GM12801 (cell line): ENCODE results near the gene CNR2.

ENCODE experiments used
- TF ChIP-seq, protein P1 (sequence below): IDR thresholded peaks from one replicate; pipeline ENCODE4 v1.5.1; 2011; ENCODE audit warnings: control low read depth; ENCODE audit not compliant: insufficient read length; ENCODE audit errors: extremely low read depth

Gene CNR2

DNA sequence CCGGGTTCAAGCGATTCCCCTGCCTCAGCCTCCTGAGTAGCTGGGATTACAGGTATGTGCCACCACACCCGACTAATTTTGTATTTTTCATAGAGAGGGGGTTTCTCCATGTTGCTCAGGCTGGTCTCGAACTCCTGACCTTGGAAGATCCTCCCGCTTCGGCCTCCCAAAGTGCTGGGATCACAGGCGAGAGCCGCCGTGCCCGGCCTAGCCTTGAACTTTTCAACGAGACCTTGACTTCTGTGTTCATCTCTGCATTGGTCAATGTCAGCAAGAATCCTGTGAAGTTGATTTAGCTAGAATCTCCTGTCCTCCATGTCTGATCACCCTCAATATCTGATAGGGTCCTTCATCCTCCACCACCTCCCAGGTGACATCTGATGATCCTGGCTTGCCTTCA, 11.4 kb upstream of the CNR2 start:
- TF ChIP-seq, protein P1, sequence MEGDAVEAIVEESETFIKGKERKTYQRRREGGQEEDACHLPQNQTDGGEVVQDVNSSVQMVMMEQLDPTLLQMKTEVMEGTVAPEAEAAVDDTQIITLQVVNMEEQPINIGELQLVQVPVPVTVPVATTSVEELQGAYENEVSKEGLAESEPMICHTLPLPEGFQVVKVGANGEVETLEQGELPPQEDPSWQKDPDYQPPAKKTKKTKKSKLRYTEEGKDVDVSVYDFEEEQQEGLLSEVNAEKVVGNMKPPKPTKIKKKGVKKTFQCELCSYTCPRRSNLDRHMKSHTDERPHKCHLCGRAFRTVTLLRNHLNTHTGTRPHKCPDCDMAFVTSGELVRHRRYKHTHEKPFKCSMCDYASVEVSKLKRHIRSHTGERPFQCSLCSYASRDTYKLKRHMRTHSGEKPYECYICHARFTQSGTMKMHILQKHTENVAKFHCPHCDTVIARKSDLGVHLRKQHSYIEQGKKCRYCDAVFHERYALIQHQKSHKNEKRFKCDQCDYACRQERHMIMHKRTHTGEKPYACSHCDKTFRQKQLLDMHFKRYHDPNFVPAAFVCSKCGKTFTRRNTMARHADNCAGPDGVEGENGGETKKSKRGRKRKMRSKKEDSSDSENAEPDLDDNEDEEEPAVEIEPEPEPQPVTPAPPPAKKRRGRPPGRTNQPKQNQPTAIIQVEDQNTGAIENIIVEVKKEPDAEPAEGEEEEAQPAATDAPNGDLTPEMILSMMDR = no peak

DNA sequence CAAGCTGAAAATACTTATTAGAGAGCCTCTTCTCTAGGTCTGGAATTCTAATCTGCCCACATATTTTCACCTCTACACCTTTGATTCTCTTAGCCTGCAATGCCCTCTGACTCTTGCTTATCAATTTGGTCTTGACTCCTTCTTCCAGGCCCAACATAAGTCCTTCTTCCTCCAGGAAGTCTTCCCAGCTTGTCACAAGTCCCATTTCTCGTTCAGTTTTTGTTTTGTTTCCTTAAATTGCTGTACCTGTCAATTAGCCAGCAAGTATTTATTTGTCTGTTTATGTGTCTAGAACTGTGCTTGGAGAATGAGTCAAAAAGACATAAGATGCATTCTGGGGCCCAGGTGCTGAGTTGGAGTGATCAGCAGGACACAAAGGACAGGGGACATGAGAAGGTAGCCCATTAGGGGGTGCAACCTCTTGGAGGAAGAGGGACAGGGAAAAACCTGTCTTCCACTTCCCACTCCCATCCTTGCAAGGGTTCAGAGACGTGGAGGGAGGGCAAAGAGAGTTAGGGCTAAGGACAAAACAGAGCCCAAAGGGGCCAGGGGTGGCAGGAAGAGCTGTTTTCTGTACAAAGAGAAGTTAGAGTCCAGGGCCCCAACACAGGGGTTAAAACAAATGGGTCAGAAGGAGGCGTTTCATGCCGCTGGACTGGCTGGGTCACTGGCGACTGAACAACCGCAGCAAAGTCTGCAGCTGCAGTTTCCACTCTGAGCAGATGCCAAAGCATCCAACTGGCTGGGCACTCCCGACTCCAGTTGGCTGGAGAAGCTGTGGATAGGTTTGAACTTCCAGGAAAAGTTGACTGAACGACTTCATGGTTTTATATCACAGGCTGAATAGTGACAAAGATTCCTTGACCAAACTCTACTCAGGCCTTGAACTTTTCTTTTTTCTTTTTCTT, 10.7 kb upstream of the CNR2 start:
- TF ChIP-seq, protein P1 = no peak

DNA sequence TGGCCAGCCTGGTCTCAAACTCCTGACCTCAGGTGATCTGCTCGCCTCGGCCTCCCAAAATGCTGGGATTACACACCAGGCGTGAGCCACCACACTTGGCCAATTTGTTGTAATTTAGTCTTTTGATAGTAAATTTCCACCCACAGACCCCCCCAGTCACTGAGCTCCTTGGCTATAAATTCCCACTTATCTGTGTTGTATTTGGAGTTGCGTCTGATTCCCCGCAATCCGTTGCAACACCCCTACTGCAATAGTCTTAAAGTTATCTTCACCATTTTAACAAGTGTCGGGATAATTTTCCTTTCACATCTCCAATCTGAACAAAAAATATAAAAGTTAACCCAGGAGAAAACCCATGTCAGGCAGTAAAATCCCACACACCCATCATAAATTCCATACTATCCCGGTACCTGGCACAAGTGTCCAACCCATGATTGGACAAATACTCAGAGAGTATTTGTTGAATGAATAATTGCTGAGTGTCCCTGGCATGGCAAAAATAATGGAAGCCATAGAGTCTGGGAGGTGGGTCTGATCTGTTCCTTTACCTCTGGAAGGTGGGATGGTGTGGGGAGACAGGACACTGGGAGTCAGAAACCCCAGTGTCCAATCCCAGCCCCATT, 9.3 kb upstream of the CNR2 start:
- TF ChIP-seq, protein P1 = no peak

DNA sequence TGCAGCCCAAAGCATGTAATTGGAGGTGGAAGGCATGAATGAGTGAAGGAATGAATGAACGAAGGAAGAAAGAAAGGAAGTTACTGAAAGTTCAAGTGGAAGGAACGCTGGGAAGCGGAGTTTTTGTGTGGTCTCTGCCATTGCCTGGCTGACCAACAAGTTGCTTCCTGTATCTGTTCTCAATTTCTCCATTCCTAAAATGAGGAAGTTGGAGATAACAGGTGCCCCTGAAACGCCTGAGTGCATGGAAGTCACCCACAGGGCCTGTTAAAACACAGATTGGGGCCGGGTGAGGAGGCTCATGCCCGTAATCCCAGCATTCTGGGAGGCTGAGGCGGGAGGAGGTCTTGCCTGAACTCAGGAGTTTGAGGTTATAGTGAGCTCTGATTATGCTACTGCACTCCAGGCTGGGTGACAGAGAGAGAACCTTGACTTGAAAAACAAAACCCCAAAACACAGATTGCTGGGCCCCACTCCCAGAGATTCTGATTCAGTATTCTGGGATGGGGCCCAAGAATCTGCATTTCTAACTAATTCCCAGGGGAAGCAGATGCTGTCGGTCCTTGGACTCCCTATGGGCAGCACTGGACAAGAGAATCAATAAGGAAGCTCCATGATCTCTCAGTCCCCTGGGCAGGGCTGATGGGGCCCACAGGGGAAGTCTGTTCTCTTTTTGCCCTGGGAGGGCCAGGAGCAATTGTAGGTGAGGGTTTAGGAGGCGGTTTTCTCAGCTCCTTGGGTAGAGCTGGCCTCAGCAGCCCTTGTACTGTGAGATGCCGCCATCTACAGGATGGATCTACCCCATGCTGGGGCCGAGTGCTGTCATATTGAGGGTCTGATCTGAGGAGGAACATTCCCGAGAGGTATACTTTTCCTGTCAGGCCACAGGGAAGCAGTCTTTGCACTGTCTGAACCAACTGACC, 3.3 kb upstream of the CNR2 start:
- TF ChIP-seq, protein P1 = peak; percentile 12

DNA sequence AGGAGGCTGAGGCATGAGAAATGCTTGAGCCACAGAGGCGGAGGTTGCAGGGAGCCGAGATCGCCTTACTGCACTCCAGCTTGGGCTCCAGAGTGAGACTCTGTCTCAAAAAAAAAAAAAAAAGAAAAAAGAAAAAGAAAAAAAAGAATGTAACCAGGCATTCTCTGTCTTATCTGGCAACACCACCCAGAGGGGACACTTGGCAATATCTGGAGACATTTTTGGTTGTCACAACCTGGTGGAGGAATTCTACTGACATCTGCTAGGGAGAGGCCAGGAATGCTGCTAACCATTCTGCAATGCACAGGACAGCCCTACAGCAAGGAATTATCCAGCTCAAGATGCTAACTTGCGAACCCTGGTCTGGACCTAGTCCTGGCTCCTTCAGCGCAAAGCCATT, 2.3 kb upstream of the CNR2 start:
- TF ChIP-seq, protein P1 = no peak

DNA sequence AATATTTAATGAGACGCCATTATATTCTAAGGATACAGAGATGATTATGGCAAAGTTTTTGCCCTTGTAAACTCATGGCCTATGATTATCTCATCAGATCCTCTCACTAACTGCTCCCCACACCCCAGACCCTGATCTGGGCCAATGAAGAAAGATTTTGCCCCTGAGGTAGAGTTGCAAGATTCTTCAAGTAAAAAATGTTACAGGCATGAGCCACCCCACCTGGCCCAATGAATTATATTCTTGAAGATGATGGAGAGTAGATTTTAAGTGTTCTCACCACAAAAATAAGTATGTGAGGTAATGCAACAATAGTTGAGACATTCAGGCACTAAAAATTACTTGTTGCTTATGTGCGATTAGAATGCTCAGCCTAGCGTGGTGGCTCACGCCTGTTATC, 1.8 kb upstream of the CNR2 start:
- TF ChIP-seq, protein P1 = no peak

DNA sequence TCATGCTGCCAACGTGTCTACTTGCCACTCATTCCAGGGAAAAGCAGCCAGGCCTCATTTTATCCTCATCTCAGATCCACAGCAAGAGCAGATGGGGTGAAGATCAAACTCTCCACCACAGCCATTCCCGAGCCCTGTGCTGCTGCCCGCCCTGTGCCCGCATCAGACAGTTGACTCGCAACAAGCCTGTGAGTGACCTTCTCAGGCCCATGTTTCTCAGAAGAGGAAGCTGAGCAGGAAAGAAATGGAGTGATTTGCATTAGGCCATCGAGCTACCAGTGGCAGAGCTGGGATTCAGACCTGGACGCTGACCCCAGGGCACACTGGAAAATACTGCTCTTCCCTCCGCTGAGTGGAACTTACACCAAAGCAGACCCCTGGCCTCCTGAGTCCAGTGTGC, 1.2 kb downstream of the CNR2 start:
- TF ChIP-seq, protein P1 = no peak
